K562 (cell line): ENCODE data around the gene SLC39A11.

Experiments used
- CEBPB ChIP-seq: fragments of 450-650 bp; IDR thresholded peaks from 2 replicates; pipeline ENCODE4 v1.6.1; 2016; ENCODE audit warnings: missing genetic modification characterization, missing compliant biosample characterization
- CTCF ChIP-seq, 3 experiments: IDR thresholded peaks in 2 of 3; conservative IDR thresholded peaks in 1 of 3; 2 replicates each; pipeline ENCODE4 v1.5.1; 2011 to 2012; ENCODE audit warnings: low read length in 3 of 3, mild to moderate bottlenecking in 3 of 3, control low read depth in 2 of 3, improper control_type of control experiment in 1 of 3, inconsistent platforms in 1 of 3, low read depth in 1 of 3, mixed read lengths in 1 of 3, moderate library complexity in 1 of 3; ENCODE audit not compliant: insufficient read depth in 2 of 3
- KDM5B ChIP-seq: fragments of 200-600 bp; sonication (generic); IDR thresholded peaks from 2 replicates; pipeline ENCODE4 v1.6.1; 2012; ENCODE audit warnings: low read depth, mild to moderate bottlenecking, moderate library complexity, low read length, control low read depth, inconsistent platforms; ENCODE audit not compliant: insufficient replicate concordance
- OTX1 ChIP-seq: fragments of 450-650 bp; formaldehyde crosslinking; IDR thresholded peaks from 2 replicates; pipeline ENCODE4 v1.4.0; 2022; ENCODE audit warnings: mild to moderate bottlenecking
- SIN3A ChIP-seq, 2 experiments: fragments of 150-350 bp in 1 of 2; IDR thresholded peaks; 2 replicates each; pipeline ENCODE4 v1.6.1; 2011 to 2016; ENCODE audit warnings: borderline replicate concordance in 2 of 2, low read depth in 2 of 2, low read length in 2 of 2, mild to moderate bottlenecking in 2 of 2, moderate library complexity in 2 of 2; ENCODE audit not compliant: control insufficient read depth in 1 of 2
- YY1 ChIP-seq, 3 experiments: IDR thresholded peaks; 2 replicates each; pipeline ENCODE4 v1.6.1; 2011; ENCODE audit warnings: low read length in 2 of 3, mild to moderate bottlenecking in 2 of 3, moderate library complexity in 2 of 3, borderline replicate concordance in 1 of 3, control low read depth in 1 of 3, low read depth in 1 of 3; ENCODE audit not compliant: insufficient read depth in 3 of 3, insufficient replicate concordance in 2 of 3, control insufficient read depth in 1 of 3, insufficient read length in 1 of 3; ENCODE audit errors: extremely low read depth in 1 of 3
- ZNF239 ChIP-seq: fragments of 250-450 bp; sonication (Bioruptor Pico); IDR thresholded peaks from 2 replicates; pipeline ENCODE4 v1.4.0; 2020; ENCODE audit warnings: mild to moderate bottlenecking
- ZNF41 ChIP-seq: fragments of 250-450 bp; sonication (Bioruptor Pico); conservative IDR thresholded peaks from 2 replicates; pipeline ENCODE4 v1.4.0; 2020; ENCODE audit warnings: mild to moderate bottlenecking
- TF ChIP-seq, protein P1 (sequence below): sonication (generic); formaldehyde crosslinking; IDR thresholded peaks from 2 replicates; pipeline ENCODE4 v1.8.1; 2022; ENCODE audit warnings: missing genetic modification reagents
- TF ChIP-seq, protein P2 (sequence below): fragments of 250-450 bp; sonication (Bioruptor Pico); IDR thresholded peaks from 2 replicates; pipeline ENCODE4 v1.5.0; 2020; ENCODE audit warnings: mild to moderate bottlenecking, borderline replicate concordance

DNA sequence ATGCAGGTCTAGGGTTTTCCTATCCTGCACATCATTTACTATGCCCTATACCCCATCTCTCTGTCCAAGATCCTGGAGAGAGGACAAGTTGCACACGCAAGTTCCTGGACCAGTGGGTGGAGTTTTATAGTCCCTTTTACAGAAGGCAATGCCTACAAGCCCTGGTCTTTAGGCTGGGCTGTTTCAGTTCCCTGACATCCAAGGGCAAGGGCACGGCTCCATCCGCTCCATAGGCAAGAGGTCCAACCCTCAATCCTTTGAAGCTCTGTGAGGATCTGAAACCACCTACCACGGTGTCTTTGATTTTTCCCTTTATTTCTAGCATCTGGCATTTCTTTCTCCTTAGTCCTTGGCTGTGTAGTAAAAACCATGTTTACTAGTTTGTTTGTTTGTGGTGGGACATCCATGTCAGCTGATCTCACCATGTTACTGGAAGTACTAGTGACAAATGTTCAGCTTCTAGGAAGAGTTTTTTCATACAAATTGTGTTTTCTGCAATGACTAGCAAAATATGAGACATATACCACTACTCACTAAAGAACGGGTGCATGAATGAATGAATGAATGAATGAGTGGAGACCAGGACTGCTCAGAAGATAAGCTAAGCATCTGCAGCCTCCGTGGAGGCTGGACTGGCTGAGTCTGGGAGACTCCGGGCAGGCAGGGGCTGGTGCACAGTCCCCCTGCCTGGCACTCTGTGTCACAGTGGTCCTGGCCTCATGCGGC lies 359.4 kb downstream of the SLC39A11 start:
- TF ChIP-seq ZNF239 (CRISPR knock-in tag) (no peak), OTX1 (CRISPR knock-in tag) (no peak), YY1 (IDR thresholded peaks at IDR 0.05; ENCODE audit: borderline replicate concordance in 1 of 3, control insufficient read depth in 1 of 3, extremely low read depth in 1 of 3, insufficient read depth in 3 of 3, insufficient read length in 1 of 3, insufficient replicate concordance in 2 of 3, low read depth in 1 of 3, low read length in 2 of 3) (no peak), SIN3A (IDR thresholded peaks at IDR 0.05; ENCODE audit: borderline replicate concordance in 2 of 2, control insufficient read depth in 1 of 2, low read depth in 2 of 2, low read length in 2 of 2) (no peak), CTCF (IDR thresholded peaks at IDR 0.05 in 2 of 3, conservative IDR thresholded peaks at IDR 0.05 in 1 of 3; ENCODE audit: insufficient read depth in 2 of 3, low read depth in 1 of 3, low read length in 3 of 3) (no peak), KDM5B (no peak), ZNF41 (CRISPR knock-in tag) (no peak), CEBPB (tag) (no peak)
- TF ChIP-seq, protein P1, sequence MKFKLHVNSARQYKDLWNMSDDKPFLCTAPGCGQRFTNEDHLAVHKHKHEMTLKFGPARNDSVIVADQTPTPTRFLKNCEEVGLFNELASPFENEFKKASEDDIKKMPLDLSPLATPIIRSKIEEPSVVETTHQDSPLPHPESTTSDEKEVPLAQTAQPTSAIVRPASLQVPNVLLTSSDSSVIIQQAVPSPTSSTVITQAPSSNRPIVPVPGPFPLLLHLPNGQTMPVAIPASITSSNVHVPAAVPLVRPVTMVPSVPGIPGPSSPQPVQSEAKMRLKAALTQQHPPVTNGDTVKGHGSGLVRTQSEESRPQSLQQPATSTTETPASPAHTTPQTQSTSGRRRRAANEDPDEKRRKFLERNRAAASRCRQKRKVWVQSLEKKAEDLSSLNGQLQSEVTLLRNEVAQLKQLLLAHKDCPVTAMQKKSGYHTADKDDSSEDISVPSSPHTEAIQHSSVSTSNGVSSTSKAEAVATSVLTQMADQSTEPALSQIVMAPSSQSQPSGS (CRISPR knock-in tag): no peak
- TF ChIP-seq, protein P2, sequence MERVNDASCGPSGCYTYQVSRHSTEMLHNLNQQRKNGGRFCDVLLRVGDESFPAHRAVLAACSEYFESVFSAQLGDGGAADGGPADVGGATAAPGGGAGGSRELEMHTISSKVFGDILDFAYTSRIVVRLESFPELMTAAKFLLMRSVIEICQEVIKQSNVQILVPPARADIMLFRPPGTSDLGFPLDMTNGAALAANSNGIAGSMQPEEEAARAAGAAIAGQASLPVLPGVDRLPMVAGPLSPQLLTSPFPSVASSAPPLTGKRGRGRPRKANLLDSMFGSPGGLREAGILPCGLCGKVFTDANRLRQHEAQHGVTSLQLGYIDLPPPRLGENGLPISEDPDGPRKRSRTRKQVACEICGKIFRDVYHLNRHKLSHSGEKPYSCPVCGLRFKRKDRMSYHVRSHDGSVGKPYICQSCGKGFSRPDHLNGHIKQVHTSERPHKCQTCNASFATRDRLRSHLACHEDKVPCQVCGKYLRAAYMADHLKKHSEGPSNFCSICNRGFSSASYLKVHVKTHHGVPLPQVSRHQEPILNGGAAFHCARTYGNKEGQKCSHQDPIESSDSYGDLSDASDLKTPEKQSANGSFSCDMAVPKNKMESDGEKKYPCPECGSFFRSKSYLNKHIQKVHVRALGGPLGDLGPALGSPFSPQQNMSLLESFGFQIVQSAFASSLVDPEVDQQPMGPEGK: no peak
